Liver (tissue), 9 donors: ENCODE results near the gene SSNA1. TPM values are rescaled to one million over a fixed set of nuclear protein-coding genes. Genes with fewer than 3 reads are reported as not detected.

ENCODE experiments used
- DNase-seq: peaks from one replicate; pipeline ENCODE4 v3.0.0-alpha.2; 2017; ENCODE audit warnings: low spot score
- H3K27ac ChIP-seq, 2 donors: one replicate each; pipeline ENCODE4 v1.7.0; 2013; ENCODE audit warnings: inconsistent platforms in 2 of 2, low read length in 2 of 2, control low read depth in 1 of 2, low read depth in 1 of 2, mild to moderate bottlenecking in 1 of 2
- H3K27me3 ChIP-seq, 4 donors: one replicate each; pipeline versions ENCODE4 v1.6.1 to v1.7.0; 2013; ENCODE audit warnings: low read length in 3 of 4, inconsistent platforms in 1 of 4, mild to moderate bottlenecking in 1 of 4, moderate library complexity in 1 of 4; ENCODE audit not compliant: control insufficient read depth in 4 of 4, insufficient read depth in 4 of 4
- H3K36me3 ChIP-seq, 4 donors: one replicate each; pipeline versions ENCODE4 v1.6.1 to v1.7.0; 2013; ENCODE audit warnings: low read length in 3 of 4, mild to moderate bottlenecking in 3 of 4, low read depth in 1 of 4, moderate library complexity in 1 of 4; ENCODE audit not compliant: control insufficient read depth in 4 of 4, insufficient read depth in 3 of 4
- H3K4me1 ChIP-seq, 4 donors: one replicate each; pipeline versions ENCODE4 v1.6.1 to v1.7.0; 2013; ENCODE audit warnings: low read length in 3 of 4, mild to moderate bottlenecking in 3 of 4, moderate library complexity in 1 of 4; ENCODE audit not compliant: control insufficient read depth in 4 of 4, insufficient read depth in 4 of 4
- H3K4me3 ChIP-seq, 3 donors: one replicate each; pipeline versions ENCODE4 v1.6.1 to v1.7.0; 2013; ENCODE audit warnings: low read length in 3 of 3, control low read depth in 1 of 3, low read depth in 1 of 3, mild to moderate bottlenecking in 1 of 3
- H3K9ac ChIP-seq, 2 donors: one replicate each; pipeline ENCODE4 v1.7.0; 2013; ENCODE audit warnings: low read length in 2 of 2, mild to moderate bottlenecking in 2 of 2, moderate library complexity in 2 of 2, control low read depth in 1 of 2, low read depth in 1 of 2
- H3K9me3 ChIP-seq, 4 donors: one replicate each; pipeline versions ENCODE4 v1.6.1 to v1.7.0; 2013; ENCODE audit warnings: low read length in 3 of 4; ENCODE audit not compliant: control insufficient read depth in 4 of 4
- FOXA2 ChIP-seq: IDR thresholded peaks from 2 replicates; pipeline ENCODE4 v1.6.1; 2016; ENCODE audit warnings: antibody characterized with exemption
- GABPA ChIP-seq, 2 donors: IDR thresholded peaks in 1 of 2; conservative IDR thresholded peaks in 1 of 2; 2 replicates each; pipeline ENCODE4 v1.6.1; 2016; ENCODE audit warnings: antibody characterized with exemption in 2 of 2, mild to moderate bottlenecking in 1 of 2, moderate library complexity in 1 of 2
- HNF4A ChIP-seq, 2 donors: conservative IDR thresholded peaks; 2 replicates each; pipeline ENCODE4 v1.6.1; 2016; ENCODE audit warnings: antibody characterized with exemption in 2 of 2, mild to moderate bottlenecking in 2 of 2
- JUND ChIP-seq, 2 donors: IDR thresholded peaks; 2 replicates each; pipeline ENCODE4 v1.6.1; 2016; ENCODE audit warnings: antibody characterized with exemption in 2 of 2
- NR2F2 ChIP-seq: IDR thresholded peaks from 2 replicates; pipeline ENCODE4 v1.6.1; 2016; ENCODE audit warnings: antibody characterized with exemption
- RAD21 ChIP-seq, 2 donors: IDR thresholded peaks; 2 replicates each; pipeline ENCODE4 v1.6.1; 2016; ENCODE audit warnings: antibody characterized with exemption in 2 of 2, mild to moderate bottlenecking in 2 of 2
- RXRA ChIP-seq, 2 donors: IDR thresholded peaks; 2 replicates each; pipeline ENCODE4 v1.6.1; 2017 to 2018; ENCODE audit warnings: antibody characterized with exemption in 2 of 2, mild to moderate bottlenecking in 1 of 2
- SP1 ChIP-seq: IDR thresholded peaks from 2 replicates; pipeline ENCODE4 v1.6.1; 2018; ENCODE audit warnings: antibody characterized with exemption, mild to moderate bottlenecking
- TAF1 ChIP-seq: conservative IDR thresholded peaks from 2 replicates; pipeline ENCODE4 v1.6.1; 2016; ENCODE audit warnings: antibody characterized with exemption, mild to moderate bottlenecking
- YY1 ChIP-seq: IDR thresholded peaks from 2 replicates; pipeline ENCODE4 v1.6.1; 2016; ENCODE audit warnings: antibody characterized with exemption, mild to moderate bottlenecking
- WGBS: extraction: QIAGEN DNeasy Blood & Tissue Kit; methylation state at CpG from one replicate; pipeline ENCODE4 v1.1.7; 2013; 5-methylcytosine and 5-hydroxymethylcytosine counted together
- polyA plus RNA-seq, 2 donors: library from polyadenylated mRNA; stranded (reverse) in 1 of 2; unstranded in 1 of 2; fragments of 200-250 nt in 1 of 2; fragments of >200 nt in 1 of 2; fragmentation: Nextera tagmentation in 1 of 2; extraction: Ambion mirVana in 1 of 2; gene quantifications; one replicate each; pipeline versions ENCODE4 v1.2.1 to v1.2.3, GENCODE V29; 2013 to 2015
- total RNA-seq, 2 donors: library from RNA; depleted of rRNA; stranded (reverse); fragments of >200 nt; gene quantifications; one replicate each; pipeline ENCODE4 v1.2.3, GENCODE V29; 2014
- TF ChIP-seq, protein P1 (sequence below): IDR thresholded peaks from 2 replicates; pipeline ENCODE4 v1.6.1; 2016; ENCODE audit warnings: antibody characterized with exemption, mild to moderate bottlenecking
- TF ChIP-seq, protein P2 (sequence below): IDR thresholded peaks from 2 replicates; pipeline ENCODE4 v1.6.1; 2016; ENCODE audit warnings: antibody characterized with exemption
- TF ChIP-seq, protein P3 (sequence below): IDR thresholded peaks from 2 replicates; pipeline ENCODE4 v1.6.1; 2016; ENCODE audit warnings: antibody characterized with exemption
- donor health status: healthy.
- donor health status: healthy.
- donor health status: healthy.
- donor health status: healthy.
- donor health status: healthy.

SSNA1 gene
- total and polyA plus RNA-seq, 4 donors: 29.8 to 44.2 (median 40.3) TPM

DNA sequence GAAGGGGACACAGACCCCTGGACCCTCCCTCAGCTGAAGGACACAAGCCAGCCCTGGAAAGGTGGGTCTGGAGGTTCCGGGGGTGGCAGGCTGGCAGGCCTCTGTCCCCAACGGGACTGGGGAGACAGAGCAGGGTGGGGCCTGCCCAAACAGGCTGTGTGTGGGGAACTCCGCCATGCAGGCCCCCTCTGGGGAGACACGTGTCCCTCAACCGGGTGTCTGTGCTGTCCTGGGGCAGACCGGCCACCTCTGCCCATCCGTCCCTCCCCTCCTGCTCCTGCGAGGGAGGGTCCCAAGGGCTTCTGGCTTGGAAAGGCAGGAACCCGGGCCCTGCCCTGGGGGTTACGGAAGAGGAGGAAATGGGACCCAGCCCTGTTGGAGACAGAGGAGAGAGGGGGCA, 43.6 kb downstream of the SSNA1 start (continued):
- TF ChIP-seq, protein P1, sequence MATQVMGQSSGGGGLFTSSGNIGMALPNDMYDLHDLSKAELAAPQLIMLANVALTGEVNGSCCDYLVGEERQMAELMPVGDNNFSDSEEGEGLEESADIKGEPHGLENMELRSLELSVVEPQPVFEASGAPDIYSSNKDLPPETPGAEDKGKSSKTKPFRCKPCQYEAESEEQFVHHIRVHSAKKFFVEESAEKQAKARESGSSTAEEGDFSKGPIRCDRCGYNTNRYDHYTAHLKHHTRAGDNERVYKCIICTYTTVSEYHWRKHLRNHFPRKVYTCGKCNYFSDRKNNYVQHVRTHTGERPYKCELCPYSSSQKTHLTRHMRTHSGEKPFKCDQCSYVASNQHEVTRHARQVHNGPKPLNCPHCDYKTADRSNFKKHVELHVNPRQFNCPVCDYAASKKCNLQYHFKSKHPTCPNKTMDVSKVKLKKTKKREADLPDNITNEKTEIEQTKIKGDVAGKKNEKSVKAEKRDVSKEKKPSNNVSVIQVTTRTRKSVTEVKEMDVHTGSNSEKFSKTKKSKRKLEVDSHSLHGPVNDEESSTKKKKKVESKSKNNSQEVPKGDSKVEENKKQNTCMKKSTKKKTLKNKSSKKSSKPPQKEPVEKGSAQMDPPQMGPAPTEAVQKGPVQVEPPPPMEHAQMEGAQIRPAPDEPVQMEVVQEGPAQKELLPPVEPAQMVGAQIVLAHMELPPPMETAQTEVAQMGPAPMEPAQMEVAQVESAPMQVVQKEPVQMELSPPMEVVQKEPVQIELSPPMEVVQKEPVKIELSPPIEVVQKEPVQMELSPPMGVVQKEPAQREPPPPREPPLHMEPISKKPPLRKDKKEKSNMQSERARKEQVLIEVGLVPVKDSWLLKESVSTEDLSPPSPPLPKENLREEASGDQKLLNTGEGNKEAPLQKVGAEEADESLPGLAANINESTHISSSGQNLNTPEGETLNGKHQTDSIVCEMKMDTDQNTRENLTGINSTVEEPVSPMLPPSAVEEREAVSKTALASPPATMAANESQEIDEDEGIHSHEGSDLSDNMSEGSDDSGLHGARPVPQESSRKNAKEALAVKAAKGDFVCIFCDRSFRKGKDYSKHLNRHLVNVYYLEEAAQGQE: no peak
- TF ChIP-seq JUND (IDR thresholded peaks at IDR 0.05): no peak
- TF ChIP-seq, protein P2, sequence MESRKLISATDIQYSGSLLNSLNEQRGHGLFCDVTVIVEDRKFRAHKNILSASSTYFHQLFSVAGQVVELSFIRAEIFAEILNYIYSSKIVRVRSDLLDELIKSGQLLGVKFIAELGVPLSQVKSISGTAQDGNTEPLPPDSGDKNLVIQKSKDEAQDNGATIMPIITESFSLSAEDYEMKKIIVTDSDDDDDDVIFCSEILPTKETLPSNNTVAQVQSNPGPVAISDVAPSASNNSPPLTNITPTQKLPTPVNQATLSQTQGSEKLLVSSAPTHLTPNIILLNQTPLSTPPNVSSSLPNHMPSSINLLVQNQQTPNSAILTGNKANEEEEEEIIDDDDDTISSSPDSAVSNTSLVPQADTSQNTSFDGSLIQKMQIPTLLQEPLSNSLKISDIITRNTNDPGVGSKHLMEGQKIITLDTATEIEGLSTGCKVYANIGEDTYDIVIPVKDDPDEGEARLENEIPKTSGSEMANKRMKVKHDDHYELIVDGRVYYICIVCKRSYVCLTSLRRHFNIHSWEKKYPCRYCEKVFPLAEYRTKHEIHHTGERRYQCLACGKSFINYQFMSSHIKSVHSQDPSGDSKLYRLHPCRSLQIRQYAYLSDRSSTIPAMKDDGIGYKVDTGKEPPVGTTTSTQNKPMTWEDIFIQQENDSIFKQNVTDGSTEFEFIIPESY: no peak
- TF ChIP-seq HNF4A (conservative IDR thresholded peaks at IDR 0.05): no peak

DNA sequence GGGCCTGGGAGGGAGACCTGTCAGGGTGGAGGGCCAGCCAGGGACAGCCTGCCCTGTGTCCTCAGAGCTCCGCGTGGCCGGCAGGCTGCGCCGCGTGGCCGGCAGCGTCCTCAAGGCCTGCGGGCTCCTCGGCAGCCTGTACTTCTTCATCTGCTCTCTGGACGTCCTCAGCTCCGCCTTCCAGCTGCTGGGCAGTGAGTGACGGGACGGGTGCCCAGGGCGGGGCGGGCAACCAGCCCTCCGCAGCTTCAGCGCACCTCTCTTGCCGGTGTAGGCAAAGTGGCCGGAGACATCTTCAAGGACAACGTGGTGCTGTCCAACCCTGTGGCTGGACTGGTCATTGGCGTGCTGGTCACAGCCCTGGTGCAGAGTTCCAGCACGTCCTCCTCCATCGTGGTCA, 44.0 kb downstream of the SSNA1 start:
- peaks cover 5 to 14% (median 8%) of the 10 kb centered on the region in 4 donors for H3K4me1 ChIP-seq
- WGBS: 87% methylated on average over 24 of the region's 24 CpGs
- no peaks in the 10 kb centered on the region for H3K36me3 ChIP-seq
- no peaks in the 10 kb centered on the region for H3K9me3 ChIP-seq
- H3K27me3 ChIP-seq: no peaks in the 10 kb centered on the region
- no peak for DNase-seq
- H3K4me3 ChIP-seq: no peak overlapping the region
- no peak for TF ChIP-seq YY1
- TF ChIP-seq TAF1: no peak
- TF ChIP-seq, protein P2: no peak
- TF ChIP-seq, protein P3, sequence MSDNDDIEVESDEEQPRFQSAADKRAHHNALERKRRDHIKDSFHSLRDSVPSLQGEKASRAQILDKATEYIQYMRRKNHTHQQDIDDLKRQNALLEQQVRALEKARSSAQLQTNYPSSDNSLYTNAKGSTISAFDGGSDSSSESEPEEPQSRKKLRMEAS: no peak
- no peak for TF ChIP-seq SP1
- no peak for TF ChIP-seq GABPA (IDR thresholded peaks at IDR 0.05 in 1 of 2, conservative IDR thresholded peaks at IDR 0.05 in 1 of 2)
- TF ChIP-seq RAD21 (IDR thresholded peaks at IDR 0.05): no peak
- H3K9ac ChIP-seq: no peak overlapping the region
- H3K27ac ChIP-seq: no peak overlapping the region

DNA sequence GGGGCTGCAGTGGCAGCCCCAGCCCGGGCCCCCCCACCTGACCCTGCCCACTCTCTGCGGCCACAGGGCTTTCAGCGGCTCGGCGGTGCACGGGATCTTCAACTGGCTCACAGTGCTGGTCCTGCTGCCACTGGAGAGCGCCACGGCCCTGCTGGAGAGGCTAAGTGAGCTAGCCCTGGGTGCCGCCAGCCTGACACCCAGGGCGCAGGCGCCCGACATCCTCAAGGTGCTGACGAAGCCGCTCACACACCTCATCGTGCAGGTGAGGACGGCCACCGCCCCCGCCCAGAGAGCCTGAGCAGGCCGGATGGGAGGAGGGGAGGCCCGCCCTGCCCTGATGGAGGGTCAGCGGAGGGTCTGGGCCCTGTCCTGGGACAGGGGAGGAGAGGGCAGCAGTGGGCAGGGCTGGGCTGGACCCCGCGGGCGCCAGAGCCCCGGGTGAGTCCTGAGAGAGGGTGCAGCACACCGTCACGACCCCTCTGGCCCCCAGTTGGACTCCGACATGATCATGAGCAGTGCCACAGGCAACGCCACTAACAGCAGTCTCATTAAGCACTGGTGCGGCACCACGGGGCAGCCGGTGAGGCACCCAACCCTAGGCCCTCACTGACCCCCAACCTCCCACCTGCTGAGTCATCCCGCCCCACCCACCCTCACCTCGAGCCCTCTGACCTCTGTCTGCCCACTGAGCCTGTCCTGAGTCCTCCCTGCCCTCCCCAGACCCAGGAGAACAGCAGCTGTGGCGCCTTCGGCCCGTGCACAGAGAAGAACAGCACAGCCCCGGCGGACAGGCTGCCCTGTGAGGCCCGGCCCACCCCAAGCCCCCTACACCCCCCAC, 44.9 kb downstream of the SSNA1 start:
- Histone ChIP-seq H3K4me1 (peaks cover 5 to 21% (median 8%) of the 10 kb centered on the region in 4 donors), H3K27me3 (no peaks in the 10 kb centered on the region), H3K9me3 (no peaks in the 10 kb centered on the region), H3K4me3 (no peak overlapping the region), H3K27ac (no peak overlapping the region), H3K36me3 (no peaks in the 10 kb centered on the region), H3K9ac (no peak overlapping the region)
- TF ChIP-seq, protein P2: no peak
- TF ChIP-seq FOXA2: no peak
- no peak for TF ChIP-seq SP1
- TF ChIP-seq, protein P3: no peak
- no peak for TF ChIP-seq GABPA (IDR thresholded peaks at IDR 0.05 in 1 of 2, conservative IDR thresholded peaks at IDR 0.05 in 1 of 2)
- no peak for TF ChIP-seq NR2F2
- TF ChIP-seq RXRA (IDR thresholded peaks at IDR 0.05): no peak
- TF ChIP-seq, protein P1: no peak
- TF ChIP-seq YY1: no peak
- DNase-seq: no peak
- WGBS: 75% methylated on average over 40 of the region's 40 CpGs
